HFFc6 (cell line): ENCODE data around the gene GCAT. TPM values are rescaled to one million over a fixed set of nuclear protein-coding genes. Genes with fewer than 3 reads are reported as not detected.

ENCODE experiments used
- DNase-seq: peaks from one replicate; pipeline ENCODE4 v3.0.0-alpha.2; 2018
- H3K27ac Mint-ChIP-seq: 2 replicates; pipeline ENCODE4 v1.8.0; 2020; ENCODE audit warnings: mild to moderate bottlenecking, mixed read lengths
- H3K27me3 Mint-ChIP-seq: 2 replicates; pipeline ENCODE4 v1.8.0; 2021; ENCODE audit warnings: mild to moderate bottlenecking, moderate library complexity, mixed read lengths; ENCODE audit not compliant: insufficient read depth
- H3K36me3 Mint-ChIP-seq: 2 replicates; pipeline ENCODE4 v1.8.0; 2021; ENCODE audit warnings: low read depth, mixed read lengths
- H3K4me1 Mint-ChIP-seq: 2 replicates; pipeline ENCODE4 v1.8.0; 2020; ENCODE audit warnings: low read depth, mixed read lengths
- H3K4me3 Mint-ChIP-seq: 2 replicates; pipeline ENCODE4 v1.8.0; 2020; ENCODE audit warnings: mild to moderate bottlenecking, moderate library complexity, mixed read lengths
- H3K9me3 Mint-ChIP-seq: 2 replicates; pipeline ENCODE4 v1.8.0; 2020; ENCODE audit warnings: mild to moderate bottlenecking, mixed read lengths
- total RNA-seq, 6 experiments: library from RNA; stranded (reverse); fragmentation: NEBNext Ultra II Directional; extraction: Animal tissue kit (Norgen Biotek cat#: 25700); gene quantifications; 2 replicates in 1 of 6; 3 replicates in 5 of 6; pipeline ENCODE4 v1.2.3, GENCODE V29; 2021
- TF ChIP-seq, protein P1 (sequence below): fragments of 200-600 bp; sonication (generic); IDR thresholded peaks from 2 replicates; pipeline ENCODE4 v1.5.0; 2021; ENCODE audit warnings: antibody characterized with exemption, mild to moderate bottlenecking

Gene GCAT
- total RNA-seq, 6 experiments from 2014 or later = 27.6 to 42.3 (median 29.2) TPM

DNA sequence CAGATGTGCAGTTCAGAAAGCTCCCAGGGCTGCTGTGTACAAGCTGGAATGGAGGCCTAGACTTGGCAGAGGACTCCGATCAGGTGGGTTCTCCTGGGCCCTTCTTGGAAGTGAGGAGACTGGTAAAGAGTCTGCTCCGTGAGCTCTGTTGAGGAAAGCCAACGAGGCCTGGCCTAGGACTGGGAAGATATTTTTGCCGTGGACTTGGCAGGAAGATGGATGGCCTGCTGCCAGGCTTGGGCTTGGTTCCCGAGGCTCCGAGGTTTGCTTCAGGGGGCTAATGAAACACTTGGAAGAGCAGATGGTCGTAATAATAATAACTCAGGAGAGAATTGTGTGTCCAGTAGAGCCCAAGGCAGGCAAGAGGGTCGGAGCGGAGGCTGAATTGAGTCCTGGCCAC lies 19.3 kb downstream of the GCAT start:
- H3K4me1 Mint-ChIP-seq = no peaks in the 10 kb centered on the region
- TF ChIP-seq, protein P1, sequence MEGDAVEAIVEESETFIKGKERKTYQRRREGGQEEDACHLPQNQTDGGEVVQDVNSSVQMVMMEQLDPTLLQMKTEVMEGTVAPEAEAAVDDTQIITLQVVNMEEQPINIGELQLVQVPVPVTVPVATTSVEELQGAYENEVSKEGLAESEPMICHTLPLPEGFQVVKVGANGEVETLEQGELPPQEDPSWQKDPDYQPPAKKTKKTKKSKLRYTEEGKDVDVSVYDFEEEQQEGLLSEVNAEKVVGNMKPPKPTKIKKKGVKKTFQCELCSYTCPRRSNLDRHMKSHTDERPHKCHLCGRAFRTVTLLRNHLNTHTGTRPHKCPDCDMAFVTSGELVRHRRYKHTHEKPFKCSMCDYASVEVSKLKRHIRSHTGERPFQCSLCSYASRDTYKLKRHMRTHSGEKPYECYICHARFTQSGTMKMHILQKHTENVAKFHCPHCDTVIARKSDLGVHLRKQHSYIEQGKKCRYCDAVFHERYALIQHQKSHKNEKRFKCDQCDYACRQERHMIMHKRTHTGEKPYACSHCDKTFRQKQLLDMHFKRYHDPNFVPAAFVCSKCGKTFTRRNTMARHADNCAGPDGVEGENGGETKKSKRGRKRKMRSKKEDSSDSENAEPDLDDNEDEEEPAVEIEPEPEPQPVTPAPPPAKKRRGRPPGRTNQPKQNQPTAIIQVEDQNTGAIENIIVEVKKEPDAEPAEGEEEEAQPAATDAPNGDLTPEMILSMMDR = no peak
- no peak for DNase-seq
- H3K9me3 Mint-ChIP-seq = no peaks in the 10 kb centered on the region
- H3K4me3 Mint-ChIP-seq = no peak overlapping the region
- H3K36me3 Mint-ChIP-seq = peaks cover 5% of the 10 kb centered on the region; the same call in 1 of the 2 replicates
- H3K27me3 Mint-ChIP-seq = peaks cover 12% of the 10 kb centered on the region
- H3K27ac Mint-ChIP-seq = no peak overlapping the region

DNA sequence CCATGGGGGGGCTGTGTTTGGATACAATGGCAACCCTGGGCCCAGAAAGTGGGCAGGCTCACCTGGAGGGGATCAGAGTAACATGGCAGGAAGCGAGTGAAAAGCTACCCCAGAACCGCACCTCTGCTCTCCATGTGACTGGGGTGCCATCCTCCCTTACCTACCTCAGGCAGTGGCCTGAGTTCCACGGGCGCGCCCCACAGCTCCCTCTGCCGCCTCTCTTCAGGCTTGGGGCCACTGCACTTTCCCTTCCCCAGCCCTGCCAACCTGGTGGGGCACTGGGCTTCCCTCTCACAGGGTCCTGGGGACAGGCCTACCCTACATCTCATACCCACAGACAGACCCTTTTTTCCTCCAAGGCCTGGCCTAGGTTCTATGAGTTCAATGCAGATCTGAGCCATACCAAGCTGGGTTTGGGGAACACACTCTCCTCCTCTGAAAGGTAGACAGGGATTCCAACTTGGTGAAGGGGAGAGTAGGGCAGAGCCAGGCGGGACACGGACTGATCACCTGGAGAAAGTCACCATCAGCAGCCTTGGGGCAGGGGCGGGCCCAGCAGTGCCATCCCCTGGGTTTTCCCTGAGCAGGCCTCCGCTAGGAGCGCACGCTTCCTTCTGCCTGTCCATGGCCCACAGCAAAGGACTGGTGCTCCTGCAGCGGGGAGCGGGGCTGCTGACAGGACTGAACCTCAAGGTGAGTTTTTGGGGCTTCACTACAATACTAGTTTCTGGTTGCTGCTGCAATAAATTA lies 22.5 kb downstream of the GCAT start:
- TF ChIP-seq, protein P1 = no peak
- no peaks in the 10 kb centered on the region; the same call in none of the 2 replicates for H3K27me3 Mint-ChIP-seq
- peaks cover 5% of the 10 kb centered on the region; the same call in 1 of the 2 replicates for H3K36me3 Mint-ChIP-seq
- no peaks in the 10 kb centered on the region for H3K4me1 Mint-ChIP-seq
- no peaks in the 10 kb centered on the region for H3K9me3 Mint-ChIP-seq
- no peak overlapping the region for H3K27ac Mint-ChIP-seq
- no peak overlapping the region for H3K4me3 Mint-ChIP-seq
- no peak for DNase-seq

GRCh38 chr22:37831472-37831871 lies 23.7 kb downstream of the GCAT start:
- H3K4me3 Mint-ChIP-seq = no peak overlapping the region
- no peaks in the 10 kb centered on the region; the same call in none of the 2 replicates for H3K27me3 Mint-ChIP-seq
- DNase-seq = no peak
- H3K27ac Mint-ChIP-seq = no peak overlapping the region
- TF ChIP-seq, protein P1 = no peak
- no peaks in the 10 kb centered on the region for H3K9me3 Mint-ChIP-seq
- peaks cover 5% of the 10 kb centered on the region; the same call in 1 of the 2 replicates for H3K36me3 Mint-ChIP-seq
- H3K4me1 Mint-ChIP-seq = no peaks in the 10 kb centered on the region

DNA sequence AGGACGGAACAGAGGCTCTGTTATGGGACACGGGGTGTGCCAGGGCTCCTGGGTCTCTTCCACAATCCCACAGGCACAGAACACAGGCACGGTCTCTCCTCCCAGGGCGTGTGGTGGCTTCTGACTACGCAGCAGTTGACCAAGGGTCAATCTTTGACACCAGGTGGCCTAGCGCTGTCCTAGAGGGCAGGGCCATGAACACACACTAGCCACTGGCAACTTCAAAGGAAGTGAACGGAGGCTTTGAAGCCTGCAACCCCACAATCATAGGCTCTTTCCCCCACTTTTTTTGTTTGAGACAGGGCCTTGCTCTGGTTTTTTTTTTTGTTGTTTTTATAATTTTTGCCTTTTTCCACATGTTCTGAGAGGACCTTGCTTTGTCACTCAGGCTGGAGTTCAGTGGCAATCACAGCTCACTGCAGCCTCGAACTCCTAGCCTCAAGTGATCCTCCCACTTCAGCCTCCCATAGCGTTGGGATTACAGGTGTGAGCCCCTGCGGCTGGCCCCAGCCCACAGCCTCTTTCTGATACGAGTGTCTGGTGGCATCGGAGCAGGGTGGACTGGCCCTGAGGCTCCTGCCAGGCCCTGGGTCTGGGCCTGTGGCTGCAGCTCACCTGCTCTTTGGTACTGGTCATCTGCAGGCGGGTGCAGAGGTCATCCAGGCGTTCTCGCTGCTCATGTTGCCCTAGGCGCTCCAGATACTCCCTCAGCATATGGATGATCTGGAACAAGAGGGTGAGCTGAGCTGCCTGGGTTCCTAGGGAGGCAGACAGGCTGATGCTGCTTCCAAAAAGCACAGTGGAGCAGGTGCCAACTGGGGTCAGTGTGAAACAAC lies 24.5 kb downstream of the GCAT start:
- DNase-seq = no peak
- TF ChIP-seq, protein P1 = no peak
- peaks cover 5% of the 10 kb centered on the region; the same call in 1 of the 2 replicates for H3K36me3 Mint-ChIP-seq
- H3K27me3 Mint-ChIP-seq = no peaks in the 10 kb centered on the region; the same call in 1 of the 2 replicates
- H3K27ac Mint-ChIP-seq = no peak overlapping the region
- no peaks in the 10 kb centered on the region for H3K4me1 Mint-ChIP-seq
- no peak overlapping the region for H3K4me3 Mint-ChIP-seq
- H3K9me3 Mint-ChIP-seq = no peaks in the 10 kb centered on the region

DNA sequence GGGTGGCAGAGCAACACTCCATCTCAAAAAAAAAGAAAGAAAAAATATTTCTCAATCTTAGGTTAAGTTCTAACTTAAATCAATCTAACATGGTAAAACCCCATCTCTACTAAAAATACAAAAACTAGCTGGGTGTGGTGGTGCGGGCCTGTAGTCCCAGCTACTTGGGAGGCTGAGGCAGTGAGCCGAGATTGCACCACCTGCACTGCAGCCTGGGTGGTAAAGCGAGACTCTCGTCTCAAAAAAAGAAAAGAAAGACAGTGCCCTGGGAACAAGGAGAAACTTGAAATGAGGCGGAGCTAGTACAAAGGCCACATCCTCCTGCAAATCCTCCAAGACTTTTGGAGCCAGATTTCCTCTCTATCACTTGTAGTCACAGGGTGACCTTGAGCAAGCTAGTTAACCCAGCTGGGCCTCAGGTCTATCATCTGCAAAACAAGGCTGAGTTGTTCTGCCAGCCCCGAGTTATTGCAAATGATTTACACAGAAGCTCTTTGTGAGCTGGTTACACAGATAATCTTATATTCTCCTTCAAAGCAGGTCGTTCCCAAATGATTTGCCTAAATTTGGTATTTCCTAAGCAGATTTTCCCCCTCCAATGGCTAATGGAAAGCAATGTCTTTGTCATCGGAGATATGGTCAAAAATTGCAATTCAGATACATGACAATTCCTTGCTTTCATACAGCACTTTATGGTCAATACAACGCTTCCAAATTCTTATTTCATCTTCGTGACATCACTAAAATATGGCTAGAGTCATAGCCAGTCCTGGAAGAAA lies 34.5 kb downstream of the GCAT start:
- peaks cover 11% of the 10 kb centered on the region for H3K4me1 Mint-ChIP-seq
- H3K4me3 Mint-ChIP-seq = peak overlapping the region; percentile 94
- H3K9me3 Mint-ChIP-seq = peaks cover 13% of the 10 kb centered on the region
- H3K27ac Mint-ChIP-seq = peak overlapping the region; percentile 69
- TF ChIP-seq, protein P1 = no peak
- H3K36me3 Mint-ChIP-seq = peaks cover 9% of the 10 kb centered on the region
- DNase-seq = no peak
- H3K27me3 Mint-ChIP-seq = no peaks in the 10 kb centered on the region
